GM21576 (cell line): ENCODE results near the gene HDC.

Experiments
- ATAC-seq: cut with Tn5 transposase; IDR thresholded peaks from one replicate; pipeline ENCODE4 v1.9.1; 2021; ENCODE audit warnings: mild to moderate bottlenecking, moderate library complexity; ENCODE audit not compliant: unreplicated experiment

Gene HDC

DNA sequence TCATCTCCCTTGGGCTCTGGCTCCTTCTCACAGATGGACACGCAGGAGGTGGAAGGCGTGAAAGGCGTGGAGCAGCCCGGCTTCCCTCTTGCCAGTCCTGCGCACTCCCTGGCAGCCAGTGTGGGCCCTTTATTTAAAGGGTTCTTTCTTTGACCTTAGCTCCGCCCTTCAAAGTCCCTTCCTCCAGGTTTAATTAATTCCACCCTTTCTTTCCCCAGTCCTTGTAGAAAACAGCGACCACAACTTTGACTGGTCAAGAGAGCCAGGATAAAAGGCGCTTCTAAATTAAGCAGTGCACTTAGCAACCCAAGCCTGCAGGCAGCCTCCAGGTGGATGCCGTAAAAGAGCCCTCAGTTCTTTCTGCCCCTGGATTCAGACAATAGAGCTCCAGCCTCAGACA lies at the start of gene HDC:
HDC (minus strand) TSS at position 107 of the 400 bp plus-strand sequence; CDS start at position 4, 103 bp downstream.
- no peak for ATAC-seq

GRCh38 chr15:50312636-50313035 lies 47.1 kb upstream of the HDC start:
- no peak for ATAC-seq

DNA sequence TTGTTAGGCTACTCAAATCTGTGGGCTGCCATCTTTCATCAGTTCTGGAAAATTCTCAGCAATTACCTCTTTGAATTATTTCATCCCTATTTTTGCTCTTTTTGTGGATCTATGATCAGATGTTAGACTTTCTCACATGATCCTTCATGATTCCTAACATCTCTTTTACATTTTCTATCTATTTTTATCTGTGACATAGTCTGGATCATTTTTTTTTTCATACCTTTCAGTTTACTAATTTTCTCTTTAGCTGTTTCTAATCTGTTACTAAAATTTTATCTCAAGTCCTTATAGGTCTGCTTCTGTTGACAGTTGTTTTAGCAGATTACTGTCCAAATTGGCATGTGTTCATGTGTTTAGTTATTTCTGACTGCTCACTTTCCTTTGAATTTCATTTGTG lies 42.3 kb upstream of the HDC start:
- ATAC-seq = no peak

DNA sequence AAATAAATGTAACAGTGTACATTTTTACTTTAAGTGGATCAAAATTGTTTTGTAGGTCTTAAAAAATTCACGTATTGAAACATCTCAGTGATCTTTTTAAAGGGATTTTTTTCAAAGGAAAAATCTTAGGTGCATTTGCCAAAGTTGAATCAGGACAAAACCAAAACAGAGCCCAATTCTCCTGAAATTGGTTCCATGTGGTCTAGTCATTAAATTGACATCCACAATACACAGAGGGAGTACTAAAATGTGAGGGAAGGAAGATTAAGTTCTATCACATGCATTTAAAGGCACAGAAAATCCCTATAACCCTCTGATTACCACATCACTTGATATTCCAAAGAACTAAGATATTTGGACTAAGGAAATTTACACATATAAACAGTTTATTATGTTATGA lies 39.3 kb upstream of the HDC start:
- ATAC-seq = no peak

GRCh38 chr15:50302581-50302980 lies 37.1 kb upstream of the HDC start:
- no peak for ATAC-seq

GRCh38 chr15:50298340-50298739 lies 32.8 kb upstream of the HDC start:
- no peak for ATAC-seq

DNA sequence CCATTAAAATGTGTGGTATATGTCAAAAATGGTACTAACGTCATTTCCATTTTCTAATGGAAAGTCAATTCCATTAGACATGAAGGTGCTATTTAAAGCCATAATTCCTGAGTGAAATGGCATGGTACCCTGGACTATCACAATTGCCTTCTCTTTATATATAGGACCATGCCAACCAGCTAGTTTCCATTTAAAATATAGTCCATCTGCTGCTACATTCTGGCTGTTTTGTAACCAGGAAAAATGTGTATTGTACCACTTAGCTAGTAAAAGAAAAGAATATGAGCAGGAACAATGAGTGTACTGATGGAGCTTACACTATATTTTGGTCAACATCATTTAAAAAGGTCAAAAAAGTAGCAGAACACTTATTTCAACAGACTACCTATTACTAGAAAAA lies 30.4 kb upstream of the HDC start:
- no peak for ATAC-seq

DNA sequence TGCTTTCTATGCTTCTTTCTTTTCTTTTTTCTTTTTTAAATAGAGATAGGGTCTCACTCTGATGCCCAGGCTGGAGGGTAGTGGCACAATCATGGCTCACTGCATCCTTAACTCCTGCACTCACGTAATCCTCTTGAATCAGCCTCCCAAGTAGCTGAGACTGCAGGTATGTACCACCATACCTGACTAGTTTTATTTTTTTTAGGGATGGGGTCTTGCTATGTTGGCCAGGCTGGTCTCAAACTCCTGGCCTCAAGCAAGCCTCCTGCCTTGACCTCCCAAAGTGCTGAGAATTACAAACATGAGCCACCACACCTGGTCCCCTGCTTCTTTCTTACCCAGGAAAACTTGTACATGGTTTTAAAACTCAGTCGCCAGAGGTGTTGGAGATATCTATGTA lies 24.2 kb upstream of the HDC start:
- ATAC-seq = no peak

- ATAC-seq = no peak
These were observed 22.0 kb upstream of the HDC start for GRCh38 chr15:50287324-50288116.

DNA sequence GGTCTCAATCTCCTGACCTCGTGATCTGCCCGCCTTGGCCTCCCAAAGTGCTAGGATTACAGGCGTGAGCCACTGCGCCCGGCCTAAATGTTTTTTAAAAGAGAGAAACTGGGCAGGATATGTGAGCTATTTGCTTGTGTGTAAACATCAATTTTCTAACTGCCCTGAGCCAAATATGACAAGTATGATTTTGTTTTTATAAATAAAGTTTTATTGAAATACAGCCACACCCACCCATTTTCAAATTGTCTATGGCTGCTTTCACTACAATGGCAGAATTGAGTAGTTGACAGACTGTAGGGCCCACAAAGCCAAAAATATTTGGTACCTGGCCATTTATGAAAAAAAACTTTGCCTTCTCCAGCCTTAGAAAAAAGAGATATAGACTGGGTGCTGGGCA lies 15.9 kb upstream of the HDC start:
- no peak for ATAC-seq

- no peak for ATAC-seq
These were observed 14.7 kb upstream of the HDC start for GRCh38 chr15:50280271-50280670.

GRCh38 chr15:50278496-50278895 lies 13.0 kb upstream of the HDC start:
- ATAC-seq = no peak

DNA sequence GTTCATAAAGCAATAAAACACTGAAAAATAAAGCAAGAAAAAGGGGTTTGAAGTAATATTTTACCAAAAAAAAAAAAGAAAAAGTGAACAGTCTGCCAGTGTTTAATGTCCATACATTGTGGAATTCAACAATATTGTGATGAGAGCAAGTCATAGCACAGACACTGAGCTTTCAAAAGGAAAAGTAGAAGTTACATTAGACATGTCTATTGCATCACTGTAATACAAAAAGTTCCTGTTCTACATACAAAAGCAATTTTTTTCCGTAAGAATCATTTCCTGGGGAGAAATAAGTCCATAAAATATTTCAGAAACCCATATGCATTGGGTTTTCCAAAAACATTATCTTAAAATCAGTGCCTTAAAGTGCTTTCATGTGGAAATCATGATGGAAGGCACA lies 11.8 kb upstream of the HDC start:
- ATAC-seq = no peak

DNA sequence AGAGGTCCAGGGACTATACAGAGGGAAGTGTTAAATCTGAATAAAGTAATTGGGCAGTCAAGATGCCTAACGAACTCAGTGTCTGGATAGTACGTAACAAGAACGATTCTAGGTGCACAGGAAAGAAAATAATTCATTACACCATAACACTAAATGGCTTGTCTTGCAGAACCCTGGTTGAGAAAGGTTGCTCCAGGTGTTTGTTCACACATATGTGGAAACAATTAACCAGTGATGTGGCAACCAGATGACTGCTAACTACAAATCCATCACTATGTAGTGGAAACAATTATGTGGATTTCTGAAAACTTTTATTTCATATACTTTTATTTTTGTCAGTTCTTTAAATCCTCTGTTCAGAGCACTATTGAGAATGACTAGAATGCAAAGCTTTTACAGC lies 10.4 kb upstream of the HDC start:
- no peak for ATAC-seq

DNA sequence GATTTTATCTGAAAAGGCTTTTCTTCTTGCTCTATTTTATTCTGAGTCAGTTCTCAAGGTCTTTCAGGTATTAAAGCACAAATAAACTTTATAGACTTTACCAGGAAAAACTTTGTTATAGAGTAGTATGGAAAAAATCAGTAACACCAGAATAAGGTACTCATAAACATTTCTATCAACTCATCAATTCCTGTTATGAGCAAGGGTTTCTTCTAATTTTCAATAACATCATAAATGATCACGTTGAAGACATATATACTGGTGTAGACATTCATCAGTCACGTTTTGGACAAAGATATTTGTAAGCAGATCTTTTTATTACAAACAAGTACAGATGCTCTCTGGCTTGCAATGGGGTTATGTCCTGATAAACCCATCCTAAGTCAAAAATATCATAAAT lies 9.6 kb upstream of the HDC start:
- no peak for ATAC-seq

GRCh38 chr15:50267577-50267976 lies 2.1 kb upstream of the HDC start:
- no peak for ATAC-seq

- ATAC-seq = no peak
These were observed 3.0 kb downstream of the HDC start for GRCh38 chr15:50262533-50262932.

DNA sequence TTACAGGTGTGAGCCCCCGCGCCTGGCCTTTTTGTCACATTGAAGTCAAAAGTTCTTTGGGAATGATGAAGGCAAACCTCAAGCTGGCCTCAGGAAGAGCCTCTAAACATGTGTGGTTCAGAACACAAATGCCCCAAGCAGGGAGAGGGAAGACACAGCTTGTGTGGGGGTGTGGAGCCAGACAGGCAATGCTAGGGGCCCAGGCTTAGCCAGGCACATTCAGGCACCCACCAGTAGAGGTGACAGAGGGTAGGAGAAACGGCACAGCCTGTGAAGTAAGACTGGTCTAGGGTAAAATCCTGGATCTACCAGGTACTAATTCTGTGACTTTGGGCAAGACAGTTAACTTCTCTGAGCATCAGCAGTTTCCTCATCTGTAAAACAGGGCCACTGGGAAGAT lies 3.5 kb downstream of the HDC start:
- ATAC-seq = no peak

DNA sequence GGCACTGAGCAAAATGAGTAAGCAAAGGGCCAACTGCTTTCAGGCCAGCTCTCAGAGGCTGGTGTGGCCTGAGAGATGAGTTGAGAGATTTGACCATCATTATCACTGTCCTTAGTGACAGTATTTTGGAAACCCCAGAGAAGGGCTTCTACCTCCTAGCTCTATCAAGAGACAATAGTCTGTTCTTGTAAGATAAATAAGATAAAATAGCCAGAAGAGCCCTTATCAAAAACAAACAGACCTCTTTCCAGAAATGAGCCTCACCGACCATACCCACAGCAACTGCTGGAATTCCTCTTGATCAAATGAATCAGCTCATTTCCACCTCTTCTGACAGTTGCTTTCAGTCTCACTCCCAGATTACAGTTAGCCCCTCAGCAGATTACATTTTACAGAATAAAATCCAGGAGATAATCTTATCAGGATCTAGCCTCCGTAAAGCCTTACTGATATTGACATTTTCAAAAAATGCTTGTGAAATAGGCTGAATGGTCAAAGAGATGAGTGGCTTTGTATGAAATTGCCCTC lies 4.5 kb downstream of the HDC start:
- no peak for ATAC-seq

DNA sequence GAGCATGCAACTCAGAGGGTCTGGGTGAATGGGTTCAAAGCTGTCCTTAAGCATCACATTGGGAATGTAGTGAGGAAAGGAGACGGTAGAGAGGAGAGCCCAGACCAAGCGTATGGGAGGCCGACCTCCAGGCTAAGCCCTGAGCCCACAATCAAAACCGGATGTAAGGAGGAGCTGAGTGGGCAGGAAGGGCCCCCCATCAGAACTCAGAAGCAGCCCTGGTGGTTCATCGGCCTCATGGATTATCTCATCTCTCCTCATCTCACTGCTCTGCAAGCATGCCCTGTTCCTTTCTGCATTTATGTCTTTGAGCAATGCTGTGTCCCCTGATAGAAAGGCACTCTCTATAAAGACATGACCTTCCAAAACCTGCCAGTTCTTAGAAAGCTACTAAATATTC lies 6.2 kb downstream of the HDC start:
- no peak for ATAC-seq

DNA sequence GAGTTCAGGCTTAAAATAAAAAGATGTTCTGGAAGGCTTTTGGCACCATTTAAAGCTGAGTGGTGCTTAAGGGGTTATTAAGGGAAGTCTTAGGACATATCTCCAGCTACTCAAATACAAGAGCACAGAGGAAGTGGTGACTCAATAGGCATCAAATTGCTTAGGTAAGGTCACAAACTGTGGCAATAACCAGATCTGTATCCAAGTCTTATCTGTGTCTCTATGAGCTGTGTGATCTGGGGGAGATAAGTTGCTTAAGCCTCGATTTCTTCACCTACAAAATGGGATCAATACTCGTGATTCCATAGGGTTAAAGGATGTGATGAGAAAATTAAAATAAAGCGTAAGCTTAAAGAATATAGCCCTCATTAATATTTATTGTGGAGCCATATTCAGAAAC lies 7.6 kb downstream of the HDC start:
- no peak for ATAC-seq

DNA sequence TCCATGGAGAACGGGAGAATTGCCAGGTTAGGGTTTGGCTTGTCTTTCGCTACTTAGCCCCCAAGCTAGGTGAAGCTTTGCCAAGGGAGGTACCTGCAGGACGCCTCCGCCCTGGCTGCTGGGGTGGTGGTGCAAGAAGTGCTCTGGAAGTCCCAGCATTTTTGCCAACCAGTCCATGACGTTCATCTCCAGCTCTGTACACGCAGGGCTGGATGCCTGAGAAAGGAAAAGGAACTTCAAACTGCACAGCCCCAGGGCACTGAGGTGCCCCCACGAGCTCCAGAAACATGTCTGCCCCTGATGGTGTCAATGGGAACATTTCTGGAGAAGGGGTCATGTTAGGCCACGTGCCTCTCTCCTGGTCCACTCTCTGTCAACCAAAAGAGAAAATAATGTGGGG lies 8.2 kb downstream of the HDC start:
- ATAC-seq = no peak
